ENCODE data around the gene JARID2.
A peak's percentile ranks its signal among the peaks of the same experiment; 100 is the strongest.

Gene JARID2

GRCh38 chr6:15508441-15508871 lies 262.6 kb downstream of the JARID2 start:
- no peak for DNase-seq (ENCODE audit: low read depth)

DNA sequence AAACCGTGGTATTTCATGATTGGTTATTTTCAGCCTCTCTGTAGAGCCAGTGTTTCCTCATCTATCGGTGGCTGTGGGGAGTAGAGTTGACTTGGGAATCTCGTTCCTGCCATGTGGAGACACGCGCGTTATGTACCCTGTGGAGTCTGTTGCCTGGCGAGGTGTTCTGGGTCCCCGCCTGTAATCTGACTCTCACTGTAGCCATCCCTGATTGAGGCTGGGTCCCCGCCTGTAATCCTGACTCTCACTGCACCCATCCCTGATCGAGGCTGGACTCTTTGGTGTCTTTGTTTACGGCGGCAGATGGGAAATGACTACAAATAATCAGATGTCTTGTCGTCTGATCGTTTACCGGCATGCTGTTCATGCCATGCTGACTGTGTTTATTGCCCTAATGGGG lies 263.1 kb downstream of the JARID2 start:
- no peak for DNase-seq (ENCODE audit: low read depth)

DNA sequence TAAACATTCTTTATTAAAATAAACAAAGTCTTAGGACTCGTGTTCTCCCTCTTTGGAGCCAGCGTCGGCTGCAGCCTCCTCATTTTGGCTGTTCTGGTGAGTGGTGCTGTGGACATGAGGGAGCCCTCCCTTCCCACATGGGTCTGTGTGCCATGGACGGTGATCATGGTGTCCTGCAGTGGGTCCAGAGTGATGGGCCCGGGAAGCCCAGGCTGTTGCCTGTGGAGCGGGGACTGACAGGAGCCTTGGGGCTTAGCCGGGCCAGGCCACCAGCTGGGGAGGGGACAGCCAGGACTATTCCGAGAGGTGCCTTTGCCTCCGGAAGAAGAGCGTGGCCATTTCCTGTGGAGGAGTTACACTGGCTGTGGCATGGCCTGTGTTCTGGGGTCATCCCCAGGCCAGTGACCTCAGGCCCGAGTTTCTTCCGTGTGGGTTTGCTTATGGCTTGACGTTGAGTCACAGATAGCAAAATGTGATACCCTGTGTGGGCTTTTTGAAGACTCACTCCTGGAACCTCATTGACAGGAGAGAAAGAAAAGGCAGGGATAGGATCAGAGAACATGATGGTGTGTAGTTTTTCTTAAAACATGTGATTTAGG lies 263.6 kb downstream of the JARID2 start:
- DNase-seq (ENCODE audit: low read depth) = peak; percentile 45

DNA sequence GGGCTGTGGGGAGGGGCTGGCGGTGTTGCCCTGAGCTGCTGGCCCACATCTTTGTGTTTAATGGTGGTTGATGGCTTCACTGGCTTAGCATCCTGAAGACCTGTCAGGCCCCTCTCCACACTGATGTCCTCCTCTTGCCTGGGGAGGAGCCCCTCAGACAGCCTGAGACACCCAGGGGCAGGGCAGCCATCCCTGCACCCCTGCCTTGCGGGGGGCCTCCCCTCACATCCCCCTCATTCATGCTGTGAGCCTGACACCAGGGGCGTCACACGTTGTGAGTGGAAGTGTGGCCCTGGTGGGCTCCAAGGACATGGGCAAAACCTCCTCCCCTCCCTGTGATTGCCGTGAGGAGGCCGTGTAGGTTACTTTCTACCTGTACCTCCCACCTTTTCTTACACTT lies 264.3 kb downstream of the JARID2 start:
- DNase-seq (ENCODE audit: low read depth) = no peak

GRCh38 chr6:15510536-15511247 lies 264.8 kb downstream of the JARID2 start:
- DNase-seq (ENCODE audit: low read depth) = no peak

DNA sequence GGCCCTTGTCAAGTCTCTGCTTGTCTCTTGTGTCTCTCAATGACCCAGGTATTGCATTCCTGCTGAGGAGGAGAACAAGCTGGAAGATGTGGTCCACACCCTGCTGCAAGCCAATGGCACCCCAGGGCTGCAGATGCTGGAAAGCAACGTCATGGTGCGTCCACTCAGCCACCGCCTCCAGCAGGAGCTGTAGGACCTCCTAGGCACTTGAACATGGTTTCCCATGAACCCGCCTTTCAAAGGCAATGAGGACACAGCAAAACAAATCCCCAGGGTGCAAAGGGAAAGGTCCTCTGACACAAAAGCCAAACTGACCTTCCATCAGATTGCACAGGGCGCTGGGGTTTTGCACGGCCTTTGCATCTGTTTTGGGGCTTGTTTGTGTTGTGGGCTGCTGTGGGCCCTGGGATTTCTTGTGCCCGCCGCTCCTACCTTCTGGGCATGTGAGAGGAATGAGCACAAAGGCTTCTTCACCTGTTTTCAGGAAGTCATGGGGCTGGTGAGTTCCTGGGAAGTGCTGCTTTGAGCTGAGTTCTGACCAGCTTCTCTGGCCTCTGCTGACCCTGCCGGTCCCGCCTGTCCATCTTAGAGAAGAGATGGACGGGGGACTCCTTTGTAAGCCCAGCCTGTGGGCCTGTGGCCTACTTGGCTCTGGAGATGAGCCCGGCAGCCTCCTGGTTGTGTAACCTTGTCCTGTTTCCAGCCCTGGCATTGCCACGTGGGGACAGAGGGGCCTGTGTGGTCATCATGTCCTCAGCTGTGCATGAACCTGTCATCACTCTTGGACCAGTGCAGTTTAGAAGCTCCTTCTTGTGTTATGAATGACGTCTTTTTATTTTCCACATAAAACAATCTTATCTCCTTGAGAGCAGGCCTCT lies 265.6 kb downstream of the JARID2 start:
- no peak for DNase-seq (ENCODE audit: low read depth)

DNA sequence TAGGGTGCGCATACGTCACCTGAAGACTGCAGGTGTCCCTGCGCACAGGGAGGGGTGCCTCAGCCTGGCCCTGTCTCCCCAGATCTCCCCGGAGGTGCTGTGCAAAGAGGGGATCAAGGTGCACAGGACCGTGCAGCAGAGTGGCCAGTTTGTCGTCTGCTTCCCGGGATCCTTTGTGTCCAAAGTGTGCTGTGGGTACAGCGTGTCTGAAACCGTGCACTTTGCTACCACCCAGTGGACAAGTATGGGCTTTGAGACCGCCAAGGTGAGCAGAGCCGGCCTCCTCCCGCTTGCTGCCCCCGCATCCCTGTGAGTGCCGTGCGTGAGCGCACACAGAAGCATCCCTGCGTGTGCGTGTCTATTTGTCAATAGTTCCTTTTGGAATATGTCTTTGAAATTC lies 266.3 kb downstream of the JARID2 start:
- no peak for DNase-seq (ENCODE audit: low read depth)

GRCh38 chr6:15512721-15513120 lies 266.9 kb downstream of the JARID2 start:
- DNase-seq (ENCODE audit: low read depth) = no peak

- no peak for DNase-seq (ENCODE audit: low read depth)
These were observed 267.4 kb downstream of the JARID2 start for GRCh38 chr6:15513131-15513771.

GRCh38 chr6:15513801-15514711 lies 268.2 kb downstream of the JARID2 start:
- no peak for DNase-seq (ENCODE audit: low read depth)

GRCh38 chr6:15515226-15515625 lies 269.4 kb downstream of the JARID2 start:
- no peak for DNase-seq (ENCODE audit: low read depth)

DNA sequence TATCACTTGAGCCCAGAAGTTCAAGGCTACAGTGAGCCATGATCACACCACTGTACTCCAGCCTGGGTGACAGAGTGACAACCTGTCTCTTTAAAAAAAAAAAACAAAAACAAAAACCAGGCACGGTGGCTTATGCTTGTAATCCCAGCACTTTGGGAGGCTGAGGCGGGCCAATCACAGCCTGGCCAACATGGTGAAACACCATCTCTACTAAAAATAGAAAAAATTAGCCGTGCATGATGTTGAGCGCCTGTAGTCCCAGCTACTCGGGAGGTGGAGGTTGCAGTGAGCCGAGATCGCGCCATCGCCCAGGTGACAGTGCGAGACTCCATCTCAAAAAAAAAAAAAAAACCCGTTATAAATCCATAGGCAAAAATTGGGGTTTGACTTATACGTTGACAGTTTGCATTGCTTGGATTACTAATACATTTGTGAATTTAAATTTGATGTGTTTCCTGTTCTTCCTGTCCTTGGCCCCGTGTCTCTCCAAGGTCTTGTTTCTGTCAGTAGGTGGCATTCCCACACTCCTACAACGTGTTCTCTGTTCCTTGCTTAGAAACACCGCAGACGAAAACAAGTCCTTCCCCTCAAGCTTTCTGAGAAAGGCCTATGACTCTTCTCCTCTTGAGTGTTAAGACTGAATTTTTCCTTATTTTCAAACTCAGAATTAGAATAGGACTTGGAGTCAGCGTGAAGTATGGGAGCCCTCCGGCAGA lies 269.9 kb downstream of the JARID2 start:
- no peak for DNase-seq (ENCODE audit: low read depth)

DNA sequence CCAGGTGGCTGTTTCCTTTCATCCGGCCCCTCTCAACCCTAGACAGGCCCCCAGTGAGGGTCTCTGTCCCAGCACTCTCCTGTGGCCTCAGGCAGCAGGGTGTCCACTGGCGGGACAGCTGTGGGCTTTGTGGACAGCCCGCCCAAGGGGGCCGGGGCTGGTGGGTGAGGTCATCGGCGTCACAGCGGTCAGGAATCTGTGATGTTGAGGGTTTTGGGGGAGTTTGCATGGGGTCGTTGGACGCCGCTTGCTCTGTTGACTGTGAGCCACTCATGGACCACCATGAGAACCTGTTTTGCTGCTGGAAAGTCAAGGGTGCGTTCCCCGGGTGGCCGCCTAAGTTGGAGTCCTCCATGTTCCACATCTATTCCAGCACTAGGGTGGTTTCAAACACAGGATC lies 270.5 kb downstream of the JARID2 start:
- DNase-seq (ENCODE audit: low read depth) = no peak

DNA sequence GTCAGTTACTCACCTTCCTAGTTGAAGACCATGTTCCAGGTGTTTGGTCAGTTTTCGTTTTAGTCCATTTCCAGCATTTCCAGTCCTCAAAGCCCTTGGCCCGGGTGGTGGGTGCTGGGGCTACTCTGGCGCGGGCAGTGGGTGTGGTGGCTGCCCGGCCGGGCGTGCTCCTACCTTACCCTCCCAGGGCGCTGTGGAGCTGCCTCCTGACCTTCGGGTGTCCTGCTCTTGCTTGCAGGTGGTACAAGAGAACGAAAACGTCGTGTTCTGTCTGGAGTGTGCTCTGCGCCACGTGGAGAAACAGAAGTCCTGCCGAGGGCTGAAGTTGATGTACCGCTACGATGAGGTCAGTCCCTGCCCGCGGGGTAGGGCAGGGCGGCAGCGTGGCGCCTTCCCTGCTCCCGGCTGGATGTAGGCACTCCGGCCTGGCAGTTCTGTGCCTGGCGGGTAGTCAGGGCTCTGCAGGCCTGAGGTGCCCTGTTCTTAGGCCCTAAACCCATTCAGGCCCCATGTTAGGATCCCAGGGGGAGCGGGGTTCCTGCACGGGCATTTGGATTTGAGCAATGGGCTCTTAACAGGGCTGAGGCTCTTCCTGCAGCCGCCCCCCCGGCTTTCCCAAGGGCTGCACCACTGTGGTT lies 271.2 kb downstream of the JARID2 start:
- no peak for DNase-seq (ENCODE audit: low read depth)

DNA sequence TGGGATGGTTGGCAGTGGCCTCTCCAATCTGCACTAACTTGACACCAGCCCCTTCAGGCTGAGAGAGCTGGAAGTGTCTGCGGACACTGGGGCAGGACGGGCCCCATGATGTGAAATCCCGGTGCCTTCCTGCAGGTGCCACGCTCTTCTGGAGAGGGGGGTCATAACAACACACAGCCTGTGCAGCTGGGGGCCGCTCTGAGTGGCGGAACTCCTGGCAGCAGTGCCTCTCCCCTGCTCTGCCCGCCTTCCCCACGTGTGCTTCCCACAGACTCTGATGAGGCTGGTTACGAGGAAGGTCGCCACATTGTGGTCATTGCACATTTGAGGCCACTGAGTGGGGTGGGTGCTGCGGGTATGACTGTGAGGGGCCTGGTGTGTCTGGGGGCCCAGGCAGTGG lies 271.7 kb downstream of the JARID2 start:
- DNase-seq (ENCODE audit: low read depth) = no peak

DNA sequence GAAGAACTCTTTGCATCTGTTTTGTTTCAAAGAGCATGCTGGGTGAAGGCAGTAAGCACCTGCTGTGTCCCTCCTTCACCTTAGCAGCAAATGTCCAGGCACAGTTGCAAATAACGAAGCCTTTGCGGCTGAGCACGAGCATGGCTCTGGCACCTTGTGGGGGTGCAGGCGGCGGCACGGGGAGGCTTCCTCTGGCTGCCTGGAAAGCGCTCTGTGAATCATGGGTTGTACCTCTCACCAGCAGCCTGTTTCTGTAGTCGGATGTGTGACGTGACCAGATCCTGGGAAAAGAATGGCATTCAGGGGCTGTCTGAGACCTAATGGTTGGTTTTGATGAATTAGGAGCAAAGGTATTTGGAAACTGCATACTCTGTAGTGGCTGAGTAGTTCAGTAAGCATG lies 272.2 kb downstream of the JARID2 start:
- DNase-seq (ENCODE audit: low read depth) = no peak

DNA sequence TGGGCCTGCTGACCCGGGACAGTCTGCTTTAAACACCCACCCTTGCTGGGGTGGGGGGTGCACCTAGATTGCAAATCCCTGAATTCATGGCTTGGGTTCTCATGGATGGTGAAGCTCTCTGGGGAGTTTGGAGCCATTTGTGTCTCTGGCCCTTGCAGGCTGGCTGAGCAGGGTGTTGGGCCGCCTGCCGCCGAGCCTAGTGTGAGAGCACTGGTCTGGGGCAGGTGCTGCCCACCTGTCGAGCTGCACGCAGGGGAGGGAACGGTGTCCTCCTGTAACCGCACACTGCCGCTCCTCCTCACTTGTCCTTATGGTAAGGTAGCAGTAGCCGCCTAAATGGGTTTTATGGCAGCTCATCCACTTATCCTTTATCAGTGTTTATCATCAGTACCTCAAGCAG lies 273.0 kb downstream of the JARID2 start:
- DNase-seq (ENCODE audit: low read depth) = no peak

DNA sequence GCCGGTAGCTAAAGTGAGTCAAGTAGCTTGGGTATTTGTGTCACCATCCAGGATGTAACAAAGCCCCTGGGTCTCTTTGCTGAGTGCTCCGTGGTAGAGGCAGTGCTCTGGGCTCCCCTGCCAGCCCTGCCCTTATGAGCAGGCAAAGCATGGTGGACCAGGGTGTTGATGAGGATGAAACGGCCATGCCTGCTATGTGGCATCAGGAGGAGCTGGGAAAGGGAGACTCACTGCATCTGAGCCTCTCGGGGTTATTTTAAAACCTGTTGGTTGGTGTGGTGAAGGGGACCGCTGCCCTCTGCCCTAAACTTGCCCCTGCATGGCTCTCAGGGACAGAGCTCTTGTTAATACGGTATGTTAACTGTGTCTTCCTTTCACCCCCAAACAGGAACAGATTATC lies 273.8 kb downstream of the JARID2 start:
- no peak for DNase-seq (ENCODE audit: low read depth)

DNA sequence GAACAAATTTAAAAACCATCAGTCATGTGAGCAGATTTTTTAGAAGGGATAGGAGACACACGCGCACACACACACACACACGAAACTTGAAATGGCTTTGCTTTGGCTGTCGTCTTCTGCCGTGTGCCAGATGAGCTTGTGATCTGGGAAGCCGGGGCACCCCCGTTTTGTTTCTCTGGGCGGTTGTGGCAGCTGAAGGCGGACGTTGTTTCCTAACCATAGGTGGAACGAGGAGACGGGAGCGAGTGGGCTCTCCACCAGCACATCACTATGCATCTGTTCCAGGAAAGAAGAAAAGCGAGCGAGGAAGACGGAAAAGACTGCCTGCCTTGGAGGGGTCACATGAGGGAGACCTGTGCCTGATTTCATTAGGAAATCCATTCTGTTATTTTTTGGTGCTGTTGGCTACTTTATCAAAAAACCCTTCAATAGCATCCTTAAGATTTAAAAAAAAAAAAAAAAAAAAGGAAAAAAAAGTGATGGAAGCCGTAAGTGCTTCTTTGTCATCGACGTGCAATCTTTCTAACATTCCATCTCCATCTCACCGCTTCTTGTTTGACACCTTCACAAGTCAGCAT lies 274.8 kb downstream of the JARID2 start:
- DNase-seq (ENCODE audit: low read depth) = no peak

GRCh38 chr6:15521582-15521981 lies 275.7 kb downstream of the JARID2 start:
- DNase-seq (ENCODE audit: low read depth) = no peak

Data from iris pigment epithelial cell (primary cell).